Islet precursor cell (in vitro differentiated cells): Measurements from ENCODE around the gene IGF1R.

Source experiments
- DNase-seq: peaks from one replicate; pipeline ENCODE4 v3.0.0-alpha.2; 2018

Gene IGF1R

GRCh38 chr15:98924401-98925049 is 276.2 kb downstream of the IGF1R start:
- DNase-seq: peak; percentile 29

GRCh38 chr15:98926236-98926635 is 277.9 kb downstream of the IGF1R start:
- DNase-seq: no peak

GRCh38 chr15:98927022-98927421 is 278.7 kb downstream of the IGF1R start:
- DNase-seq: peak; percentile 27

- DNase-seq: peak; percentile 63
Observed at GRCh38 chr15:98927996-98928395, 279.7 kb downstream of the IGF1R start.

GRCh38 chr15:98930576-98930975 is 282.2 kb downstream of the IGF1R start:
- no peak for DNase-seq

- DNase-seq: no peak
Observed at GRCh38 chr15:98931004-98931403, 282.7 kb downstream of the IGF1R start.

- no peak for DNase-seq
Observed at GRCh38 chr15:98933406-98933805, 285.1 kb downstream of the IGF1R start.

GRCh38 chr15:98935736-98936135 is 287.4 kb downstream of the IGF1R start:
- no peak for DNase-seq

GRCh38 chr15:98937413-98938104 is 289.2 kb downstream of the IGF1R start:
- DNase-seq: no peak

GRCh38 chr15:98938105-98938417 is 289.7 kb downstream of the IGF1R start:
- no peak for DNase-seq

GRCh38 chr15:98938799-98939198 is 290.5 kb downstream of the IGF1R start:
- no peak for DNase-seq

- DNase-seq: no peak
Observed at GRCh38 chr15:98939311-98940080, 291.2 kb downstream of the IGF1R start.

GRCh38 chr15:98941595-98942255 is 293.4 kb downstream of the IGF1R start:
- no peak for DNase-seq

GRCh38 chr15:98942431-98942830 is 294.1 kb downstream of the IGF1R start:
- DNase-seq: no peak

- peak; percentile 80 for DNase-seq
Observed at GRCh38 chr15:98943051-98943508, 294.7 kb downstream of the IGF1R start.

GRCh38 chr15:98943601-98944151 is 295.3 kb downstream of the IGF1R start:
- DNase-seq: no peak

GRCh38 chr15:98946301-98947255 is 298.2 kb downstream of the IGF1R start:
- no peak for DNase-seq

- DNase-seq: peak; percentile 45
Observed at GRCh38 chr15:98948456-98948855, 300.1 kb downstream of the IGF1R start.

GRCh38 chr15:98948941-98949340 is 300.6 kb downstream of the IGF1R start:
- DNase-seq: peak; percentile 35

- DNase-seq: peak; percentile 33
Observed at GRCh38 chr15:98949624-98950023, 301.3 kb downstream of the IGF1R start.

GRCh38 chr15:98950248-98950647 is 301.9 kb downstream of the IGF1R start:
- peak; percentile 35 for DNase-seq

- DNase-seq: peak; percentile 41
Observed at GRCh38 chr15:98951004-98951403, 302.7 kb downstream of the IGF1R start.
